ENCODE data around the gene GNAS-AS1. TPM values are rescaled to one million over a fixed set of nuclear protein-coding genes. Genes with fewer than 3 reads are reported as not detected.
"Not testable (repeated sequence)": the region's sequence is repeated elsewhere in the genome, so short reads cannot be mapped to it uniquely, and the experiment has no call there.

GNAS-AS1 gene
- total and polyA plus RNA-seq, 4 donors = 1.0 to 1.7 (median 1.2) TPM; not detected in 1

- DNase-seq (peak in 1 of 2 donors; percentile 5), ATAC-seq (ENCODE audit: low FRiP score) (no peak)
- Histone ChIP-seq H3K4me3 (ENCODE audit: low read length in 2 of 2) (no peak overlapping the region), H3K27ac (ENCODE audit: low read depth in 1 of 2, low read length in 2 of 2) (no peak overlapping the region), H3K4me1 (ENCODE audit: control insufficient read depth in 1 of 2, insufficient read depth in 2 of 2, low read length in 2 of 2) (peaks cover 0 to 2% of the 10 kb centered on the region in 2 donors), H3K27me3 (ENCODE audit: control insufficient read depth in 1 of 2, insufficient read depth in 2 of 2, low read length in 1 of 2) (no peaks in the 10 kb centered on the region), H3K36me3 (ENCODE audit: control insufficient read depth in 1 of 2, insufficient read depth in 2 of 2, low read length in 1 of 2) (no peaks in the 10 kb centered on the region), H3K9me3 (ENCODE audit: control insufficient read depth, low read length) (no peaks in the 10 kb centered on the region)
- intact Hi-C loops (cut with DNase I) = no loop called here
- WGBS, 2 donors = 81 to 86% methylated on average over 5 of the region's 5 CpGs
These were observed 24.4 kb downstream of the GNAS-AS1 start for GRCh38 chr20:58826271-58826670.

DNA sequence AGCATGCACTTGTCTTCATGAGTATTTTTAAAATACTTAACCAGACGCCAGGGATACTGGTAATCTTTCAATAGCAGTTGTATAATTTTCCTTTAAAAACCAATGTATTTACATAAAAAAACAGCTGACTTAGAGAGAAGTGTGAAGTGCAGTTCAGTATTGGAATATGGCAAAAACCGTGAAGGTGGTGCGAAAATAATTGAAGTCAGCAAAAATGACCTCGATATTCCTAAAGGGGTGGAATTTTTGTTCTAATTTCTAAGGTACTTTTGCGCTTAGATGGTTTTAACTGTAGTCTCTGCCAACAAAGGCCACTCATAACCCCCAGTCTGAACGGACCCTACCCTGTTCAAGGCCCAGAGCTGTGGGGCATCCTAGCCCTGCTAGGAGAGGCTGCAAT, 25.3 kb downstream of the GNAS-AS1 start:
- no peak overlapping the region for H3K4me3 ChIP-seq (ENCODE audit: low read length in 2 of 2)
- peaks cover 0 to 2% of the 10 kb centered on the region in 2 donors for H3K4me1 ChIP-seq (ENCODE audit: control insufficient read depth in 1 of 2, insufficient read depth in 2 of 2, low read length in 2 of 2)
- intact Hi-C loops (cut with DNase I) = no loop called here
- no peaks in the 10 kb centered on the region for H3K9me3 ChIP-seq (ENCODE audit: control insufficient read depth, low read length)
- H3K36me3 ChIP-seq (ENCODE audit: control insufficient read depth in 1 of 2, insufficient read depth in 2 of 2, low read length in 1 of 2) = no peaks in the 10 kb centered on the region
- H3K27me3 ChIP-seq (ENCODE audit: control insufficient read depth in 1 of 2, insufficient read depth in 2 of 2, low read length in 1 of 2) = no peaks in the 10 kb centered on the region
- no peak overlapping the region for H3K27ac ChIP-seq (ENCODE audit: low read depth in 1 of 2, low read length in 2 of 2)
- no peak for ATAC-seq (ENCODE audit: low FRiP score)
- no peak for DNase-seq
- WGBS, 2 donors = 93 to 94% methylated on average over 6 of the region's 6 CpGs

DNA sequence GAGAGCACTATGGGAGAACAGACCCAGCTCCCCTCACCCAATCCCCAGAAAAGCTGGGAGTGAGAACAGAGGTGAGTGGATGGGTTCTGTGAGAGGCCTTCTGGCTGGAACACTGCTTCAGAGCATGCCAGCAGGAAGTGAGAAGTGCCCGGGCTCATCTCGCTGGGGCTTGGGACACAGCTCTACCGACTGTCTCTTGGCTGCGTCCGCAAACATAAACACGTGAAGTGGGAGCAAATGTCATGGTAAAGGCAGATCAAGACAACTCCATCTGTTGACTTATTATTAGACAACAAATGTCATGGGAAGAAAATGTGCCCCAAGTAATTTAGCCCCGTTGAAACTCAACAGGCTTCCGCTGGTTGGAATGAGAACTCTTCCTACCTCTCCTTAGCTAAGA, 25.9 kb downstream of the GNAS-AS1 start:
- Histone ChIP-seq H3K9me3 (ENCODE audit: control insufficient read depth, low read length) (no peaks in the 10 kb centered on the region), H3K27ac (ENCODE audit: low read depth in 1 of 2, low read length in 2 of 2) (no peak overlapping the region), H3K27me3 (ENCODE audit: control insufficient read depth in 1 of 2, insufficient read depth in 2 of 2, low read length in 1 of 2) (no peaks in the 10 kb centered on the region), H3K4me1 (ENCODE audit: control insufficient read depth in 1 of 2, insufficient read depth in 2 of 2, low read length in 2 of 2) (peaks cover 0 to 2% of the 10 kb centered on the region in 2 donors), H3K36me3 (ENCODE audit: control insufficient read depth in 1 of 2, insufficient read depth in 2 of 2, low read length in 1 of 2) (no peaks in the 10 kb centered on the region), H3K4me3 (ENCODE audit: low read length in 2 of 2) (no peak overlapping the region)
- intact Hi-C loops (cut with DNase I) = no loop called here
- ATAC-seq (ENCODE audit: low FRiP score) (no peak), DNase-seq (peak in 1 of 2 donors; percentile 26)
- 88 to 89% methylated on average over 8 of the region's 8 CpGs for WGBS, 2 donors

- Histone ChIP-seq H3K9me3 (ENCODE audit: control insufficient read depth, low read length) (no peaks in the 10 kb centered on the region), H3K4me1 (ENCODE audit: control insufficient read depth in 1 of 2, insufficient read depth in 2 of 2, low read length in 2 of 2) (no peaks in the 10 kb centered on the region), H3K4me3 (ENCODE audit: low read length in 2 of 2) (no peak overlapping the region), H3K27ac (ENCODE audit: low read depth in 1 of 2, low read length in 2 of 2) (no peak overlapping the region), H3K36me3 (ENCODE audit: control insufficient read depth in 1 of 2, insufficient read depth in 2 of 2, low read length in 1 of 2) (no peaks in the 10 kb centered on the region), H3K27me3 (ENCODE audit: control insufficient read depth in 1 of 2, insufficient read depth in 2 of 2, low read length in 1 of 2) (no peaks in the 10 kb centered on the region)
- intact Hi-C loops (cut with DNase I) = no loop called here
- 92 to 94% methylated on average over 26 of the region's 26 CpGs for WGBS, 2 donors
- no peak for ATAC-seq (ENCODE audit: low FRiP score)
- peak in 1 of 2 donors; percentile 63 for DNase-seq
These were observed 27.7 kb downstream of the GNAS-AS1 start for GRCh38 chr20:58822748-58823730.

DNA sequence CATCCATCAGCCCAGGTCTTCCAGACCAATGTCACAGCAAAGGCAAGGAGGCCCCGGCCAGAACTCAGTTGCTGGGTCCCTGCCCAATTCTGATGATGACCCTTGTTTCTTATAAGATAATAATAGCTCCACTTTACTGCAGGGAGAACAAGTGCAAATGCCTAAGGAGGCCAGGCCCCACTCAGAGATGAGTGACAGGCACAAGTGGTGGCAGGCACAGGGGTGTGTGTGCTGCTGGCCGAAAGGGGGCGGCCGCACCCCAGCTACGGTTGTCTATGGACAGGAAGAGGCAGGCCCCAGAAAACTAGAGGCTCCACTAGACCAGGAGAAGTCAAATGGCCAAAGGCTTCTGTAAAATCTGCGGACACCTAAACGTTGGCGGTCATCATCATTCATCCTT, 28.6 kb downstream of the GNAS-AS1 start:
- ATAC-seq (ENCODE audit: low FRiP score) = no peak
- WGBS, 2 donors = 90 to 94% methylated on average over 8 of the region's 8 CpGs

DNA sequence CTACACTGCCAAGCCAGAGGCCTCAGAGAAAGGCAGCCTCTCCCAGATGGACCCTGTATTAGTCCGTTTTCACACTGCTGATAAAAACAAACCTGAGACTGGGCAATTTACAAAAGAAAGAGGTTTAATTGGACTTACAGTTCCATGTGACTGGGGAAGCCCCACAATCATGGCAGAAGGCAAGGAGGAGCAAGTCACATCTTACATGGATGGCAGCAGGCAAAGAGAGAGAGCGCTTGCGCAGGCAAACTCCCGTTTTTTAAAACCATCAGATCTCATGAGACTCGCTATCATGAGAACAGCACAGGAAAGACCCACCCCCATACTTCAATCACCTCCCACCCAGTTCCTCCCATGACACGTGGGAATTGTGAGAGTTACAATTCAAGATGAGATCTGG, 30.2 kb downstream of the GNAS-AS1 start:
- H3K4me3 ChIP-seq (ENCODE audit: low read length in 2 of 2); intact Hi-C loops (cut with DNase I); H3K27ac ChIP-seq (ENCODE audit: low read depth in 1 of 2, low read length in 2 of 2); ATAC-seq (ENCODE audit: low FRiP score); H3K4me1 ChIP-seq (ENCODE audit: control insufficient read depth in 1 of 2, insufficient read depth in 2 of 2, low read length in 2 of 2); H3K27me3 ChIP-seq (ENCODE audit: control insufficient read depth in 1 of 2, insufficient read depth in 2 of 2, low read length in 1 of 2); H3K9me3 ChIP-seq (ENCODE audit: control insufficient read depth, low read length); H3K36me3 ChIP-seq (ENCODE audit: control insufficient read depth in 1 of 2, insufficient read depth in 2 of 2, low read length in 1 of 2); DNase-seq: not testable (repeated sequence)
- 92 to 95% methylated on average over 6 of the region's 6 CpGs for WGBS, 2 donors

More for the DNA sequence above, 28.6 kb downstream of the GNAS-AS1 start:
- Histone ChIP-seq H3K27ac (ENCODE audit: low read depth in 1 of 2, low read length in 2 of 2) (no peak overlapping the region), H3K4me3 (ENCODE audit: low read length in 2 of 2) (no peak overlapping the region), H3K4me1 (ENCODE audit: control insufficient read depth in 1 of 2, insufficient read depth in 2 of 2, low read length in 2 of 2) (no peaks in the 10 kb centered on the region), H3K9me3 (ENCODE audit: control insufficient read depth, low read length) (no peaks in the 10 kb centered on the region), H3K27me3 (ENCODE audit: control insufficient read depth in 1 of 2, insufficient read depth in 2 of 2, low read length in 1 of 2) (no peaks in the 10 kb centered on the region), H3K36me3 (ENCODE audit: control insufficient read depth in 1 of 2, insufficient read depth in 2 of 2, low read length in 1 of 2) (no peaks in the 10 kb centered on the region)
- intact Hi-C loops (cut with DNase I) = no loop called here
- DNase-seq = peak in 1 of 2 donors; percentile 55

DNA sequence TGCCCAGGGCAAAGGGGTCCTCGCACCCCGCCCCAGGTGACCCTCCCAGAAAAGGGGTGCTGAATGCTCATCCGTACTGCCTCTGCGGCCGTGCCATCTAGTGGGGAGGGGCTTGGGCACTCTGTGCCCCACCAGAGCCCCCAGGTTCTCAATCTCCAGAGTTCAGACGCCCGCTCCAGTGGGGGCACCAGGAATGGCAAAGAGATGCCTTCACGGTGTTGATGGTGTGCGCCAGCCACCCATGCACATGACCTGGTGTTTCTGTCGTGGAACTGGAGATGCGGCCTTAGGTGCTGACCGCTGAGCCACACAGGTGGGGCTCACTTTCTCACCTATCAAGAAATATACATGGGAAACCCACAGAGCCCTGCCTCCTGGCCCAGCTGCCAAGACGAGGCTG, 30.8 kb downstream of the GNAS-AS1 start:
- 97% methylated on average over 13 of the region's 13 CpGs for WGBS, 2 donors
- no peaks in the 10 kb centered on the region for H3K27me3 ChIP-seq (ENCODE audit: control insufficient read depth in 1 of 2, insufficient read depth in 2 of 2, low read length in 1 of 2)
- intact Hi-C loops (cut with DNase I) = no loop called here

GRCh38 chr20:58818586-58819285, 32.0 kb downstream of the GNAS-AS1 start:
- Histone ChIP-seq H3K27me3 (ENCODE audit: control insufficient read depth in 1 of 2, insufficient read depth in 2 of 2, low read length in 1 of 2) (no peaks in the 10 kb centered on the region), H3K9me3 (ENCODE audit: control insufficient read depth, low read length) (no peaks in the 10 kb centered on the region), H3K27ac (ENCODE audit: low read depth in 1 of 2, low read length in 2 of 2) (no peak overlapping the region), H3K4me3 (ENCODE audit: low read length in 2 of 2) (no peak overlapping the region), H3K36me3 (ENCODE audit: control insufficient read depth in 1 of 2, insufficient read depth in 2 of 2, low read length in 1 of 2) (no peaks in the 10 kb centered on the region), H3K4me1 (ENCODE audit: control insufficient read depth in 1 of 2, insufficient read depth in 2 of 2, low read length in 2 of 2) (no peaks in the 10 kb centered on the region)
- intact Hi-C loops (cut with DNase I) = no loop called here
- 84 to 86% methylated on average over 8 of the region's 8 CpGs for WGBS, 2 donors
- no peak for ATAC-seq (ENCODE audit: low FRiP score)
- DNase-seq = peak in 1 of 2 donors; percentile 4

More for the DNA sequence above, 30.8 kb downstream of the GNAS-AS1 start:
- no peaks in the 10 kb centered on the region for H3K36me3 ChIP-seq (ENCODE audit: control insufficient read depth in 1 of 2, insufficient read depth in 2 of 2, low read length in 1 of 2)
- ATAC-seq (ENCODE audit: low FRiP score) (no peak), DNase-seq (peak in 1 of 2 donors; percentile 53)
- H3K4me3 ChIP-seq (ENCODE audit: low read length in 2 of 2) = no peak overlapping the region
- H3K4me1 ChIP-seq (ENCODE audit: control insufficient read depth in 1 of 2, insufficient read depth in 2 of 2, low read length in 2 of 2) = no peaks in the 10 kb centered on the region
- no peak overlapping the region for H3K27ac ChIP-seq (ENCODE audit: low read depth in 1 of 2, low read length in 2 of 2)
- no peaks in the 10 kb centered on the region for H3K9me3 ChIP-seq (ENCODE audit: control insufficient read depth, low read length)
